RWPE2 (cell line): ENCODE data around the gene ZCWPW2.

Source experiments
- ATAC-seq: fragments of 200-7000 bp; cut with Tn5 transposase; 3 replicates; pipeline ENCODE4 v1.9.1; 2021; ENCODE audit warnings: low read depth
- DNase-seq: peaks from one replicate; pipeline ENCODE4 v3.0.0-alpha.2; 2020; ENCODE audit warnings: low spot score
- H3K27ac ChIP-seq: fragments of 450-650 bp; 2 replicates; pipeline ENCODE4 v1.5.1; 2017; ENCODE audit warnings: mild to moderate bottlenecking; ENCODE audit not compliant: poor library complexity, severe bottlenecking
- H3K27me3 ChIP-seq: fragments of 250-450 bp; sonication (Bioruptor Pico); 2 replicates; pipeline ENCODE4 v1.5.1; 2021; ENCODE audit warnings: mild to moderate bottlenecking, moderate library complexity; ENCODE audit not compliant: insufficient read depth, poor library complexity, severe bottlenecking
- H3K36me3 ChIP-seq: fragments of 250-450 bp; sonication (Bioruptor Pico); 2 replicates; pipeline ENCODE4 v1.5.1; 2020; ENCODE audit warnings: low read depth, mild to moderate bottlenecking, moderate library complexity
- H3K4me1 ChIP-seq: fragments of 250-450 bp; sonication (Bioruptor Pico); 2 replicates; pipeline ENCODE4 v1.5.1; 2021; ENCODE audit warnings: mild to moderate bottlenecking, moderate library complexity; ENCODE audit not compliant: insufficient read depth, poor library complexity, severe bottlenecking
- H3K4me3 ChIP-seq: fragments of 250-450 bp; sonication (Bioruptor Pico); 2 replicates; pipeline ENCODE4 v1.5.1; 2021; ENCODE audit warnings: mild to moderate bottlenecking, moderate library complexity; ENCODE audit not compliant: severe bottlenecking
- H3K9me3 ChIP-seq: fragments of 250-450 bp; sonication (Bioruptor Pico); 2 replicates; pipeline ENCODE4 v1.5.1; 2021; ENCODE audit warnings: mild to moderate bottlenecking, moderate library complexity; ENCODE audit not compliant: severe bottlenecking
- CTCF ChIP-seq: fragments of 450-650 bp; IDR thresholded peaks from one replicate; pipeline ENCODE4 v1.5.1; 2017; ENCODE audit warnings: mild to moderate bottlenecking, moderate library complexity; ENCODE audit not compliant: poor library complexity, severe bottlenecking

The ZCWPW2 gene

GRCh38 chr3:28308196-28308595 is 40.3 kb upstream of the ZCWPW2 start:
- Histone ChIP-seq H3K27ac (no peak overlapping the region), H3K9me3 (peaks cover 4% of the 10 kb centered on the region), H3K4me1 (no peaks in the 10 kb centered on the region), H3K36me3 (no peaks in the 10 kb centered on the region), H3K4me3 (no peak overlapping the region), H3K27me3 (no peaks in the 10 kb centered on the region)
- ATAC-seq: no peak
- TF ChIP-seq CTCF: no peak
- DNase-seq: no peak

GRCh38 chr3:28315711-28316110 is 32.8 kb upstream of the ZCWPW2 start:
- no peak for TF ChIP-seq CTCF
- no peak for ATAC-seq
- DNase-seq: no peak
- no peak overlapping the region for H3K27ac ChIP-seq
- no peaks in the 10 kb centered on the region for H3K4me1 ChIP-seq
- no peaks in the 10 kb centered on the region for H3K9me3 ChIP-seq
- H3K36me3 ChIP-seq: peaks cover 4% of the 10 kb centered on the region
- no peaks in the 10 kb centered on the region for H3K27me3 ChIP-seq
- no peak overlapping the region for H3K4me3 ChIP-seq

- TF ChIP-seq CTCF: no peak
- Histone ChIP-seq H3K27ac (no peak overlapping the region), H3K9me3 (no peaks in the 10 kb centered on the region), H3K27me3 (no peaks in the 10 kb centered on the region), H3K4me3 (no peak overlapping the region), H3K4me1 (no peaks in the 10 kb centered on the region), H3K36me3 (peaks cover 8% of the 10 kb centered on the region)
- ATAC-seq: no peak
- no peak for DNase-seq
These were observed 32.3 kb upstream of the ZCWPW2 start for GRCh38 chr3:28316226-28316625.

- TF ChIP-seq CTCF: peak; percentile 66
These were observed 31.0 kb upstream of the ZCWPW2 start for GRCh38 chr3:28317438-28318022.

GRCh38 chr3:28320981-28321380 is 27.5 kb upstream of the ZCWPW2 start:
- ATAC-seq: no peak

More at GRCh38 chr3:28317438-28318022, 31.0 kb upstream of the ZCWPW2 start:
- H3K4me1 ChIP-seq: no peaks in the 10 kb centered on the region
- peak; percentile 61 for ATAC-seq
- no peaks in the 10 kb centered on the region for H3K27me3 ChIP-seq
- peaks cover 17% of the 10 kb centered on the region for H3K36me3 ChIP-seq
- H3K9me3 ChIP-seq: no peaks in the 10 kb centered on the region
- DNase-seq: no peak
- no peak overlapping the region for H3K4me3 ChIP-seq
- no peak overlapping the region for H3K27ac ChIP-seq

More at GRCh38 chr3:28320981-28321380, 27.5 kb upstream of the ZCWPW2 start:
- Histone ChIP-seq H3K27ac (no peak overlapping the region), H3K9me3 (no peaks in the 10 kb centered on the region), H3K36me3 (peaks cover 44% of the 10 kb centered on the region), H3K4me3 (no peak overlapping the region), H3K27me3 (no peaks in the 10 kb centered on the region), H3K4me1 (no peaks in the 10 kb centered on the region)
- TF ChIP-seq CTCF: no peak
- DNase-seq: no peak
